ENCODE data around the gene ENOX2. TPM values are rescaled to one million over a fixed set of nuclear protein-coding genes. Genes with fewer than 3 reads are reported as not detected.
A peak's percentile ranks its signal among the peaks of the same experiment; 100 is the strongest.

Gene ENOX2
- total and polyA plus RNA-seq, 2 of the 13 experiments (the other 11 are each of a cell fraction or from before 2014, with no cell fraction given): 5.9 to 8.5 TPM

- TF ChIP-seq TFDP1 (CRISPR knock-in tag; IDR thresholded peaks at IDR 0.05; ENCODE audit: borderline replicate concordance): no peak
- TF ChIP-seq MAFK (conservative IDR thresholded peaks at IDR 0.05 in 1 of 2, IDR thresholded peaks at IDR 0.05 in 1 of 2; ENCODE audit: low read length in 2 of 2): no peak
- TF ChIP-seq PHB2 (IDR thresholded peaks at IDR 0.05; ENCODE audit: partially characterized antibody): no peak
- no peak for TF ChIP-seq BHLHE40 (IDR thresholded peaks at IDR 0.05; ENCODE audit: low read length)
- TF ChIP-seq NCOA2 (CRISPR knock-in tag; IDR thresholded peaks at IDR 0.05): no peak
- TF ChIP-seq ZSCAN25 (CRISPR knock-in tag; IDR thresholded peaks at IDR 0.05): peak; percentile 38; the same call in 1 of the 2 replicates
- no peak for TF ChIP-seq SRSF4 (IDR thresholded peaks at IDR 0.05; ENCODE audit: low read depth, low read length, poor library complexity, severe bottlenecking)
- TF ChIP-seq ZNF503 (CRISPR knock-in tag; IDR thresholded peaks at IDR 0.05): no peak
- TF ChIP-seq KDM5A (IDR thresholded peaks at IDR 0.05; ENCODE audit: borderline replicate concordance, low read length): no peak; the same call in 1 of the 2 replicates
- no peak for TF ChIP-seq AKNA (CRISPR knock-in tag; IDR thresholded peaks at IDR 0.05; ENCODE audit: borderline replicate concordance)
- TF ChIP-seq BCL6 (CRISPR knock-in tag; IDR thresholded peaks at IDR 0.05): no peak
- TF ChIP-seq ZNF33B (CRISPR knock-in tag; IDR thresholded peaks at IDR 0.05): no peak
- TF ChIP-seq THAP9 (CRISPR knock-in tag; IDR thresholded peaks at IDR 0.05; ENCODE audit: borderline replicate concordance): peak; percentile 90; the same call in 1 of the 2 replicates
- TF ChIP-seq CBX2 (IDR thresholded peaks at IDR 0.05; ENCODE audit: low read depth, low read length): no peak
- no peak for TF ChIP-seq CBX2 (CRISPR knock-in tag; IDR thresholded peaks at IDR 0.05; ENCODE audit: low read depth)
Measured at GRCh38 chrX:130902783-130903613, at the start of gene ENOX2 (continued).

Data from HepG2 (cell line).